ENCODE measurements around the gene ZBTB7A.

GRCh38 chr19:4103080-4103433, 36.4 kb upstream of the ZBTB7A start:
- TF ChIP-seq CTCF (IDR thresholded peaks at IDR 0.05) (no peak), POLR2A (IDR thresholded peaks at IDR 0.05) (no peak)
